IPS-18c (cell line): ENCODE data around the gene YIPF2.
"Not testable (repeated sequence)": the region's sequence is repeated elsewhere in the genome, so short reads cannot be mapped to it uniquely, and the experiment has no call there.

Experiments used
- H3K4me3 ChIP-seq: 2 replicates; pipeline ENCODE4 v1.7.0; 2013; ENCODE audit warnings: low read depth, mild to moderate bottlenecking, low read length, moderate library complexity; ENCODE audit not compliant: insufficient read depth
- H3K9me3 ChIP-seq: one replicate; pipeline ENCODE4 v1.6.1; 2013; ENCODE audit warnings: mild to moderate bottlenecking, low read length, moderate library complexity; ENCODE audit not compliant: control insufficient read depth, insufficient read depth

The YIPF2 gene

DNA sequence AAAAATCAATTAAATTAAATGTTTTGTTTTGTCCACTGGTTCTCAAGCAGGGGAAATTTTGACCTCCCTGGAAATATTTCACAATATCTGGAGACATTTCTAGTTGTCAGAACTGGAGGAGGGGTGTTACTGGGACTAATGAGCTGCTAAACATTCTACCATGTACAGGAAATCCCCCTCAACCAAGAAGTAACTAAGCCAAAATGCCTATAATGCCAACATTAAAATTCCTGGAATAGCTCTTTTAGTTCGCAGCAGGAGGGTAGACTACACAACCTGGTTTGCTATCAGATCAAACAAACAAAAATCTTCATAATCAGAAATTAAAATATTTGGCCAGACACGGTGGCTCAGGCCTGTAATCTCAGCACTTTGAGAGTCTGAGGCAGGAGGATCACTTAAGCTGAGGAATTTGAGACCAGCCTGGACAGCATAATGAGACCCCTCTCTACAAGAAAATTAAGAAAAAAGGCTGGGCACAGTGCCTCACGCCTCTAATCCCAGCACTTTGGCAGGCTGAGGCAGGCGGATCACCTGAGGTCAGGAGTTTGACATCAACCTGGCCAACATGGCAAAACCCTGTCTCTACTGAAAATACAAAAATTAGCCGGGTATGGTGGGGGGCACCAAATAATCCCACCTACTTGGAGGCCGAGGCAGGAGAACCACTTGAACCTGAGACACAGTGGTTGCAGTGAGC, 18.7 kb upstream of the YIPF2 start:
- Histone ChIP-seq H3K9me3 (no peaks in the 10 kb centered on the region), H3K4me3 (no peak overlapping the region)

DNA sequence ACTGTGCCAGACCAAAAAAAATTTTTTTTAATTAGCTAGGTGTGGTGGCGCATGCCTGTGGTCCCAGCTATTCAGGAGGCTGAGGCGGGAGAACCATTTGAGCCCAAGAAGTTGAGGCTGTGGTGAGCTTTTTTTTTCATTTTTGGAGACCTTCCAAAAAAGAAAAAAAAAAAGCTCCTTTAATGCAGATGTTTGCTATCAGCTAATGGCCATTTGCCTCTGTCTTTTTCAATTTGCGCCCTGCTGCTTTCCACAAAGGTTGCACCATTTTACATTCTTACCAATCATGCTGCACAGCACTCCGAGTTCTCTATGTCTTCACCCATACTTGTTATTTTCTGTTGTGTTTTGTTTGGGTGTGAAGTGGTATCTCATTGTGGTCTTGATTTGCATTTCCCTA, 16.8 kb upstream of the YIPF2 start:
- Histone ChIP-seq H3K9me3 (no peaks in the 10 kb centered on the region), H3K4me3 (no peak overlapping the region)

DNA sequence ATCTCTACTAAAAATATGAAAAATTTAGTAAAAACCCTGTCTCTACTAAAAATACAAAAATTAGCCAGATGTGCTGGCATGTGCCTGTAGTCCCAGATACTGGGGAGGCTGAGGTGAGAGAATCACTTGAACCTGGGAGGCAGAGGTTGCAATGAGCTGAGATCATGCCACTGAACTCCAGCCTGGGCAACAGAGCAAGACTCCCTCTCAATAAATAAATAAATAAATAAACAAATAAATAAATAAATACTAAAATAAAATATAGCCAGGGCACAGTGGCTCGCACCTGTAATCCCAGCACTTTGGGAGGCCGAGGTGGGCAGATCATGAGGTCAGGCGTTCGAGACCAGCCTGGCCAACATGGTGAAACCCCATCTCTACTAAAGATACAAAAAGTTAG, 15.0 kb upstream of the YIPF2 start:
- not testable (repeated sequence) for H3K9me3 ChIP-seq, H3K4me3 ChIP-seq

DNA sequence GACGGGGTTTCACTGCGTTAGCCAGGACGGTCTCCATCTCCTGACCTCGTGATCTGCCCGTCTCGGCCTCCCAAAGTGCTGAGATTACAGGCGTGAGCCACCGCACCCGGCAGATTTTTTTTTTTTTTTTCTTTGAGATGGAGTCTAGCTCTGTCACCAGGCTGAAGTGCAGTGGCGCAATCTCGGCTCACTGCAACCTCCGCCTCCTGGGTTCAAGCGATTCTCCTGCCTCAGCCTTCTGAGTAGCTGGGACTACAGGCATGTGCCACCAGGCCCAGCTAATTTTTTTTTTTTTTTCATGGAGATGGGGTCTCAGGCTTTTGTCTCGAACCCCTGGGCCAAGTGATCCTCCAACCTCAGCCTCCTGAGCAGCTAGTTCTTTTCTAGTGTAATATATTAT, 13.2 kb upstream of the YIPF2 start:
- not testable (repeated sequence) for H3K9me3 ChIP-seq, H3K4me3 ChIP-seq

DNA sequence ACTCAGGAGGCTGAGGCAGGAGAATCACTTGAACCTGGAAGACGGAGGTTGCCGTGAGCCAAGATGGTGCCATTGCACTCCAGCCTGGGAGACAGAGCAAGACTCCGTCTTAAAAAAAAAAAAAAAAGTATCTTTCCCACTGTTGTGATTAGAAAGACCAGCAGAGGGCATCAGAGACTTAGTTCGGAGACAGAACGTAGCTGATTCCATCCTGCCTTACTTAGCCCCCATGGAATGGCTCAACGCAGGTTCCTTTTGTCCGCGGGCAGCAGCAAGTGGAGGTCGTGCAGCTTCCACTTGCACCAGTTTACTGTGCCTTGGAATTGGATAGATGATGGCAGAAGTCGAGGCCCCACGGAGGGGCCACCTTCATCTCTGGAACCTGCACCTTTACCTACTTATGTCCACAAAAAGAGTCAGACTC, 8.2 kb upstream of the YIPF2 start:
- H3K9me3 ChIP-seq: no peaks in the 10 kb centered on the region
- no peak overlapping the region for H3K4me3 ChIP-seq

DNA sequence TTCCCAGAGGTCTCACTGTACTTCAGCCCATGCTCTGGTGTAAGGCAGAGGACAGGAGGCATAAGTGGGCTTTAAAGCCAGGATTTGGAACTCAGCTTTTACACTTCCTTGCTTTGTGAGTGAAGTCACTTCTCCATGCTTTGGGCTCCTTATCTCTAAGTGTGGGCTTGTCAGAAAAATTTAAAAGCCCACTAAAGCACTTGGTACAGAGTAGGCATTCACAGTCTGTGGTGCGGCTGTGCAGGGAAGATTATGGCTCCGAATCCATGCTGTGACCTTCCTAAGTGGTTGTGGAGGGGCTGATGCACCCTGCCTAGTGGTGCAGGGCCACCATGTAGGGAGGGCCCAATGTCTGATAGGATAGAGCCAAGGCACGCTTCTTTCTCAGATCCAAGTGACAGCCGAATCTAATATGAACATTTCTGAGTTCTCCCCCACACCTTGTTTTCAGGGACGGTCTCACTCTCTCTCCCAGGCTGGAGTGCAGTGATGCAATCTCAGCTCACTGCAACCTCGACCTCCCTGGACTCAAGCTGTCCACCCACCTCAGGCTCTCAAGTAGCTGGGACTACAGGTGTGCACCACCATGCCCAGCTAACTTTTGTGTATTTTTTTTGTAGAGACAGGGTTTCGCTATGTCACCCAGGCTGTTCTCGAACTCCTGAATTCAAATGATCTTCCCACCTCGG, 7.1 kb upstream of the YIPF2 start:
- H3K4me3 ChIP-seq: no peak overlapping the region
- H3K9me3 ChIP-seq: no peaks in the 10 kb centered on the region

DNA sequence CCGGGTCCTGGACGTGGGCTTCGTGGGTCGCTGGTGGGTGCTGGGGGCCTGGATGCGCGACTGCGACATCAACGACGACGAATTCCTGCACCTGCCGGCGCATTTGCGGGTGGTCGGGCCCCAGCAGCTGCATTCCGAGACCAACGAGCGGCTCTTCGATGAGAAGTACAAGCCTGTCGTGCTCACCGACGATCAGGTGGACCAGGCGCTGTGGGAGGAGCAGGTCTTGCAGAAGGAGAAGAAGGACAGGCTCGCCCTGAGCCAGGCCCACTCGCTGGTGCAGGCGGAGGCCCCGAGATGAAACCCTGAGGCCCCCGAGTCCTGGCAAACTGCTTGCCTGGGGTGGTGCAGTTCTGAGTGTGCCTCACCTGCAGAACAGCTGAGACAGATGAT, 959 bp upstream of the YIPF2 start:
- Histone ChIP-seq H3K9me3 (no peaks in the 10 kb centered on the region), H3K4me3 (peak overlapping the region; percentile 89)

DNA sequence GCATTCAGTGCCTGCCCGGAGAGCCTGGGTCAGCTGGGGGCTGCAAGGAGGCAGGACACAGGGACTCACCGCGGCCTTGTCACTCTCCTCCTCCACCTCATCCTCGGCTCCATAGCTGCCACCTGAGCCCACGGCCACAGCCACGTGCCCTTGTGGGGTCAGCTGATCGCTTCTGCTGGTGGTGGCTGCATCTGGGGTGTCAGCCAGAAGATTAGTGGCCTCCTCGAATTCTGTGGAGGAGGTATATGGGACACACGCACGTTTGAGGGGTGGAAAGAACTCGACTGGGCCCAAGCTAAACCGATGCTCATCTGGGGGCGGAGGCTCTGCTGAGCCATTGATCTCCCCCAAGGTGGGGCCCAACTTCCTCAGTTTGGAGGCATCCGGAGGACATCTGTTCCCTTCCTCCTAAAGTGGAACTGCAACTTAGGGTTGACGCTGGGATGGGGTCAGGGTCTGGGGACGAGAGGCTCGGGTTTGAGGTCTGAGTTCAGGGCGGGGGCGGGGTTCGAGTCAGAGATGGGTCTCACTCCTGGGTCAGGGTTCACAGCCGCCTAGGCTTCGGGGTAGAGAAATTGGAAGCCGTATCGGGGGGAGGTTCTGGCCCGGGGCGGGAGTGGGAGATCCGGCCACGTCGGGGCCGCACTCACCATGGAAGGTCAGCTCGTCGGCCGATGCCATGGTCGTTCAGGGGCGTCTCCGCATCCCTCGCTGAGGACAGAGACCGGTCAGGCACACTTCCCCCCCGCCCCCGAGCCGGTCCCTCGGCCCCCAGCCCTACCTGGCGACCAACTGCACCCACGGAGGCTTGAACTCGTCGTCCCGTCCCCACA, 493 bp downstream of the YIPF2 start:
- H3K4me3 ChIP-seq: peak overlapping the region; percentile 89
- H3K9me3 ChIP-seq: peaks cover 2% of the 10 kb centered on the region

DNA sequence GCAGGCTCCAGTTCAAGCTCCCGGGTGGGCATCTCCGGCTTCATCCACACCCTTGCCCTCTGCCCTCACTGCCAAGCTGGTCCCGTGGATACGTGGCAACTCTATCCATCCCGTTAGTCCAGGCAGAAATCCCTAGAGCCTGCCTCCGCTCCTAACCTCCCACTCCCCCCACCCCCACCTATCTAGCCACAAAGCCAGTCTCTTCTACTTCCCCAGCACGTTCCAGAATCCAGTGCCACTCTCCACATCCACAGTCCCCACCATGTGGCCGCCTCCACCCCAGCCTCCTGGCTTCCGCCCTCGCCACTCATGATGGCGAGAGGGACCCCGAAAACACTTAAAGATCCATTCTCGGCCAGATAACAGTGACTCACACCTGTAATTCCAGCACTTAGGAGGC, 3.8 kb downstream of the YIPF2 start:
- Histone ChIP-seq H3K4me3 (no peak overlapping the region), H3K9me3 (peaks cover 2% of the 10 kb centered on the region)

DNA sequence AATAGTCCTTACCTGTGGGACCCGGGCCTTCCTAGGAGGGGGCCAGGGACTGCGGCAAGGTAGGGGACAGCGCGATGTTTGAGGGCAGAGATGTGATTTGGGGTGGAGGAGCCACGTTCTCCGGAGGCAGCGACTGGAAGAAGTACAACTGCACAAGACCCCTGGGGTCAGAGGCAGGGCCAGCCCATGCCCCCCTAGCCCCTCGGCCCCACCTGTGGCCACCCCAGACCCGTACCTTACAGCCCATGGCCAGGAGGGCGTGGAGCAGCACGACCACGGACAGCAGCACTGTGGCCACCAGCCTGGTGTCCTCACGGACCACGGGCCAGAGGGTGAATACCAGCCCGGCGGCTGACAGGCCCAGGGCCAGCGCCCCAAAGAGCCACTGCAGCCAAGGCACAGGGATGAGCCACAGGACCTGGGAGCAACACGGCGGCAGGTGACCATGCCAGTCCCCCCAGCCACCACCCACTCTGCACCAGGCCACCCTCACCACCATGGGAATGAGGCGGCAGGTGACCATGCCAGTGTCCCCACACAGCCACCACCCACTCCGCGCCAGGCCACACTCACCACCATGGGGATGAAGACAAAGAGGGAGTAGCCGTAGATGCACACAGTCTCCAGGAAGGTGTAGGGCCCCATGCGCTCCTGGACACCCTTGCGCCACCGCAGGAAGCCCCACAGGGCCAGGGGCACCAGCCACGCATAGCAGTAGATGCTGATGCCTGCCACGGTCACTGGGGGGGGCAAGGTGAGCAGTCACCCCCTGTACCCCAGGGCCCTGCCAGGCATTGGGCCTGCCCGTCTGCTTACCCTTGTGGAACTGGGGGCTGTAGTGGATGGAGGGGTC, 5.0 kb downstream of the YIPF2 start:
- peaks cover 2% of the 10 kb centered on the region for H3K9me3 ChIP-seq

DNA sequence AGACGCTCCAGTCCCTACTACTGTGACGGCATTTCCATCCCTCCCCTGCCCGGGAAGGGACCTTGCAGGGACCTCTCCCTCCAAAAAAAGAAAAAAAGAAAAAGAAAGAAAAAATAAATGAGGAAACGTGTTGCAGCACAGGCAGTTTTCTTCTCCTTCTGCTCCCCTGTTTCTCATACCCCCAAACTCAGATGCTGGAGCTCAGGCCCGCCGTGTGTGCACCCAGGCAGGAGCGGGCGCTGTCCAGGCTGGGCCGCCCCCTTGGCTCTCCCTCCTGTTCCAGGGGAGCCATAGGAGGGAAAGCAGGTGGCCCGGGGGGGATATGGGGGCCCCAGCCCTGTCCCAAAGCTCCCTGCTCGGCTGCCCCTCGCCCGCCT, 5.8 kb downstream of the YIPF2 start:
- Histone ChIP-seq H3K4me3 (no peak overlapping the region), H3K9me3 (peaks cover 2% of the 10 kb centered on the region)

More for the DNA sequence above, 5.0 kb downstream of the YIPF2 start:
- H3K4me3 ChIP-seq: no peak overlapping the region

DNA sequence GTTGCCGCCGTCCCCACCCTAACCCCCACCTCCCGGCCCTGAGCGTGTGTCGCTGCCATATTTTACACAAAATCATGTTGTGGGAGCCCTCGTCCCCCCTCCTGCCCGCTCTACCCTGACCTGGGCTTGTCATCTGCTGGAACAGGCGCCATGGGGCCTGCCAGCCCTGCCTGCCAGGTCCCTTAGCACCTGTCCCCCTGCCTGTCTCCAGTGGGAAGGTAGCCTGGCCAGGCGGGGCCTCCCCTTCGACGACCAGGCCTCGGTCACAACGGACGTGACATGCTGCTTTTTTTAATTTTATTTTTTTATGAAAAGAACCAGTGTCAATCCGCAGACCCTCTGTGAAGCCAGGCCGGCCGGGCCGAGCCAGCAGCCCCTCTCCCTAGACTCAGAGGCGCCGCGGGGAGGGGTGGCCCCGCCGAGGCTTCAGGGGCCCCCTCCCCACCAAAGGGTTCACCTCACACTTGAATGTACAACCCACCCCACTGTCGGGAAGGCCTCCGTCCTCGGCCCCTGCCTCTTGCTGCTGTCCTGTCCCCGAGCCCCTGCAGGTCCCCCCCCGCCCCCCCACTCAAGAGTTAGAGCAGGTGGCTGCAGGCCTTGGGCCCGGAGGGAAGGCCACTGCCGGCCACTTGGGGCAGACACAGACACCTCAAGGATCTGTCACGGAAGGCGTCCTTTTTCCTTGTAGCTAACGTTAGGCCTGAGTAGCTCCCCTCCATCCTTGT, 6.4 kb downstream of the YIPF2 start:
- H3K4me3 ChIP-seq: no peak overlapping the region
- H3K9me3 ChIP-seq: peaks cover 2% of the 10 kb centered on the region

DNA sequence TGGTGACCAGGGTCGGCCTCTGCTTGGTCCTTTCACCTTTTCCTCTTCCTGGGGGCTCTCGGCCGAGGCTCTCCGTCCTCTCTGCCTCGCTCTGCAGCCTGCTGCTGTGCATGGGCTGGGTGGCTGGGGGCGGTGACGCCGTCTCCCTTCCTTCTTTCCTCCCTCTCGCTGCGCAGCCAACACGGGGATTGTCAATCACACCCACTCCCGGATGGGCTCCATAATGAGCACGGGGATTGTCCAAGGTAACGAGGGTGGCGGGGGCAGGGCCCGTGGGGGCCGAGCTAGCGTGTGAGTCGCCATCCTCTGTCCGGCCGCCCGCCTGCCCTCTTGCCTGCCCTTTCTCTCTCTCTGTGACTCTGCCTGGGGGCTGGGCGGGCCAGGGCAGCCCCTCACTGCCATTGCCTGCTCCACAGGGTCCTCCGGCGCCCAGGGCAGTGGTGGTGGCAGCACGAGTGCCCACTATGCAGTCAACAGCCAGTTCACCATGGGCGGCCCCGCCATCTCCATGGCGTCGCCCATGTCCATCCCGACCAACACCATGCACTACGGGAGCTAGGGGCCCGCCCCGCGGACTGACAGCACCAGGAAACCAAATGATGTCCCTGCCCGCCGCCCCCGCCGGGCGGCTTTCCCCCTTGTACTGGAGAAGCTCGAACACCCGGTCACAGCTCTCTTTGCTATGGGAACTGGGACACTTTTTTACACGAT, 7.1 kb downstream of the YIPF2 start:
- Histone ChIP-seq H3K9me3 (peaks cover 2% of the 10 kb centered on the region), H3K4me3 (no peak overlapping the region)

DNA sequence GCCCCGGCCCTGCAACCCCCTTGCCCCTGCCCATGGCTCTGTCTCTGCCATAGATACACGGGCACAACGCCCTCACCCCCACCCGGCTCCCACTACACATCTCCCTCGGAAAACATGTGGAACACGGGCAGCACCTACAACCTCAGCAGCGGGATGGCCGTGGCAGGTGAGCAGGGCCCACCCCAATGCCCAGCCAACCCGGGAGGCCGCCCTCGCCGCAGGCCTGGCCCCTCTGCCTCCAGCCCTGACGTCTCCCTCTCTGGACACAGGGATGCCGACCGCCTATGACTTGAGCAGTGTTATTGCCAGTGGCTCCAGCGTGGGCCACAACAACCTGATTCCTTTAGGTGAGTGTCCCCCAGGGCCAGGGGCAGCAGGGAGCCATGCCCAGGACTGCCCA, 7.7 kb downstream of the YIPF2 start:
- Histone ChIP-seq H3K4me3 (no peak overlapping the region), H3K9me3 (peaks cover 2% of the 10 kb centered on the region)

DNA sequence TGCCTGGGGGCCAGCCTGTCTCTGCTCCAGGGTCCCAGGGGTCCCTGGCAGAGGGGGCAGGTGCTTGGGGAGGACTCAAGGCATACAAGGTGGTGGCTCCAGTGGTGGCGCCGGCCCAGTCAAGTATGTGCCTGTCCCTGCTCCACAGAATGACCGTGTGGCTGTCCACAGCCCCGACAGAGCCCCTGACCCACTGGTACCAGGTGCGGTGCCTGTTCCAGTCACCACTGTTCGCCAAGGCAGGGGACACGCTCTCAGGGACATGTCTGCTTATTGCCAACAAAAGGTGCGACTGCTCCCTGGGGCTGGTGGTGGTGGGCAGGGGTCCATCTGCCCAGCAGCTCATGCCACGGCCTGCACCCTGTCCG, 8.2 kb downstream of the YIPF2 start:
- peaks cover 2% of the 10 kb centered on the region for H3K9me3 ChIP-seq

More for the DNA sequence above, 8.2 kb downstream of the YIPF2 start:
- H3K4me3 ChIP-seq: no peak overlapping the region
